Bronchial epithelial cell (primary cell): Measurements from ENCODE around the gene OR6P1. TPM values are rescaled to one million over a fixed set of nuclear protein-coding genes. Genes with fewer than 3 reads are reported as not detected.

Source experiments
- DNase-seq: peaks from one replicate; pipeline ENCODE4 v3.0.0-alpha.2; 2010; ENCODE audit warnings: low read depth
- FAIRE-seq: peaks from 2 replicates; lab custom pipeline; 2011; peaks lifted over from hg19 to GRCh38; lab: Jason Lieb, UNC
- H3K27me3 ChIP-seq: 2 replicates; pipeline ENCODE4 v1.5.1; 2011; ENCODE audit warnings: low read length; ENCODE audit not compliant: control insufficient read depth, insufficient read depth
- H3K36me3 ChIP-seq: 2 replicates; pipeline ENCODE4 v1.5.1; 2011; ENCODE audit warnings: low read length; ENCODE audit not compliant: control insufficient read depth, insufficient read depth
- H3K4me3 ChIP-seq: 2 replicates; pipeline ENCODE4 v1.5.1; 2011; ENCODE audit warnings: mild to moderate bottlenecking, low read depth, low read length, control low read depth
- CTCF ChIP-seq: IDR thresholded peaks from 2 replicates; pipeline ENCODE4 v1.5.1; 2011; ENCODE audit warnings: mild to moderate bottlenecking, moderate library complexity, low read length, control low read depth, inconsistent platforms; ENCODE audit not compliant: insufficient read depth, severe bottlenecking
- total RNA-seq: library from RNA; depleted of rRNA; stranded (reverse); fragments of >200 nt; gene quantifications from 2 replicates; pipeline ENCODE4 v1.2.1, GENCODE V29; 2014

OR6P1 gene
- total RNA-seq, 1 donor from 2014 or later, result not detected

GRCh38 chr1:158534496-158534895 is 35.9 kb downstream of the OR6P1 start:
- no peak for TF ChIP-seq CTCF
- FAIRE-seq, result no peak
- no peak for DNase-seq
- no peaks in the 10 kb centered on the region for H3K36me3 ChIP-seq
- no peaks in the 10 kb centered on the region for H3K27me3 ChIP-seq
- no peak overlapping the region for H3K4me3 ChIP-seq

GRCh38 chr1:158527190-158527815 is 43.1 kb downstream of the OR6P1 start:
- Histone ChIP-seq H3K4me3 (no peak overlapping the region), H3K27me3 (no peaks in the 10 kb centered on the region), H3K36me3 (no peaks in the 10 kb centered on the region)
- FAIRE-seq (no peak), DNase-seq (peak; percentile 30)
- TF ChIP-seq CTCF, result peak; percentile 50

GRCh38 chr1:158521666-158522058 is 48.7 kb downstream of the OR6P1 start:
- H3K4me3 ChIP-seq, result no peak overlapping the region
- no peak for FAIRE-seq
- no peak for DNase-seq
- no peak for TF ChIP-seq CTCF
- no peaks in the 10 kb centered on the region for H3K27me3 ChIP-seq
- H3K36me3 ChIP-seq, result no peaks in the 10 kb centered on the region

- no peaks in the 10 kb centered on the region for H3K36me3 ChIP-seq
These were observed 49.3 kb downstream of the OR6P1 start for GRCh38 chr1:158520955-158521665.

GRCh38 chr1:158520021-158520420 is 50.4 kb downstream of the OR6P1 start:
- no peak for TF ChIP-seq CTCF
- no peak for FAIRE-seq

More at GRCh38 chr1:158520955-158521665, 49.3 kb downstream of the OR6P1 start:
- Histone ChIP-seq H3K27me3 (no peaks in the 10 kb centered on the region), H3K4me3 (no peak overlapping the region)
- FAIRE-seq, result no peak
- TF ChIP-seq CTCF, result no peak
- no peak for DNase-seq

GRCh38 chr1:158516966-158517365 is 53.4 kb downstream of the OR6P1 start:
- FAIRE-seq (no peak), DNase-seq (no peak)
- Histone ChIP-seq H3K4me3 (no peak overlapping the region), H3K36me3 (no peaks in the 10 kb centered on the region), H3K27me3 (no peaks in the 10 kb centered on the region)
- TF ChIP-seq CTCF, result no peak

More at GRCh38 chr1:158520021-158520420, 50.4 kb downstream of the OR6P1 start:
- no peak for DNase-seq
- Histone ChIP-seq H3K4me3 (no peak overlapping the region), H3K27me3 (no peaks in the 10 kb centered on the region), H3K36me3 (no peaks in the 10 kb centered on the region)
